HG03520 (cell line): Measurements from ENCODE around the gene HSPA12B.

ENCODE experiments used
- ATAC-seq: cut with Tn5 transposase; IDR thresholded peaks from one replicate; pipeline ENCODE4 v1.9.1; 2021; ENCODE audit warnings: mild to moderate bottlenecking, moderate library complexity; ENCODE audit not compliant: unreplicated experiment

The HSPA12B gene

DNA sequence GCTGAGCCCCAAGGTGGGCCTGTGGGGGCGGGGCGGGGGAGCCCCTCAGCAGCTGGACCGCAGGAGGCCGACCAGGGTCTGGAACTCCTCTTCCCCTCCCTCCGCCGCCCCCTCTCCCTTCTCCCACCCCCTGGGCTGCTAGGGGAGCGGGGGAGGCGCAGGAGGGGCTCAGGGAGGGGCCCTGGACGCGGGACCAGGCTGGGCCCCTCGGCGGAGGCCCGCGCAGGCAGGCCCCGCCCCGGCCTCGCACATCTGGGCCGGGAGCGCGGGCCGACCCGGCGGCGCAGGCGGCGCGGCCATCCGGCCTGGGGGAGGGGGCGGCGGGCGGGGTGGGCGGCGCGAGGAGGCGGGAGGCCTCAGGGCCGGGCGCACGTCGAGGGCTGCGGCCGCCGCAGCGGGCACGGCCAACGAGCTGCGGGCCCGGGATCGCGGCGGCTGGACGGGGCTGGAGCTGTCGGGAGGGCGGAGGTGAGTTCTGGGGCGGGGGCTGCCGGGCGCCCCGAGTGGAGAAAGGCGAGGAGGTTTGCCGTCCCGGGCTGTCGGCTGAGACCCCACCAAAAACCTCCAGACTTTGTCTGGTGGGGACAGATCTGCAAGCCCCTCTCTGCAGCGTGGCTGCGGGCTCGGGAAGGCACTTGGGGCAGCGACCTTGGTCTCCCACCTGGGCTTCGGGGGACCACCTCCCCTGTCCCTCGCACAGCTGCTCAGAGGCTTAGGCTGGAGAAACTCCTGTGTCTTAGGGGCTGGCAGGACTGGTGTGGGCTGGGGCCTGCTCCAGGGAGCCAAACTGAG is at the start of gene HSPA12B:
TSS of gene HSPA12B (plus strand) at position 359 of the 792 bp plus-strand sequence. CDS start 5,990 bp downstream, outside the sequence.
- no peak for ATAC-seq

DNA sequence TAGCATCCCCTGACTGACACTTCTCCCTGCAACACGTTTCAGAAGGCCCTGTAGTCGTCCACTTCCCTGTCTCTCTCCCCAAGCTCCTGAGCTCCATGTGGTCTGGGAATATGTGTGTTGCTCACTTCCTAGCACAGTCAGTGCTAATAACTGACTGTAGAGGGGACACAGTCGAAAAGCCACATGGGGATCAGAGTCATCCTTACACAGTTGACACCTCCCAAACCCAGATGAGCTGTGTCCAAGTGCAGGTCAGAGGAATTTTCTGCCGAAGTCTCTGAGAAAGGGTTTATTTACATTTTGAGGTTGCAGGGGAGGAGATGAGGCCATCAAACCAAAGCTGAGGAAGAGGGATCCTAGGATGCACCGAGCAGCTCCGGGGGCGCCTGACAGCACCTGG is 47.1 kb upstream of the HSPA12B start:
- ATAC-seq, result no peak

- ATAC-seq, result no peak
These were observed 46.1 kb upstream of the HSPA12B start for GRCh38 chr20:3686421-3686820.

DNA sequence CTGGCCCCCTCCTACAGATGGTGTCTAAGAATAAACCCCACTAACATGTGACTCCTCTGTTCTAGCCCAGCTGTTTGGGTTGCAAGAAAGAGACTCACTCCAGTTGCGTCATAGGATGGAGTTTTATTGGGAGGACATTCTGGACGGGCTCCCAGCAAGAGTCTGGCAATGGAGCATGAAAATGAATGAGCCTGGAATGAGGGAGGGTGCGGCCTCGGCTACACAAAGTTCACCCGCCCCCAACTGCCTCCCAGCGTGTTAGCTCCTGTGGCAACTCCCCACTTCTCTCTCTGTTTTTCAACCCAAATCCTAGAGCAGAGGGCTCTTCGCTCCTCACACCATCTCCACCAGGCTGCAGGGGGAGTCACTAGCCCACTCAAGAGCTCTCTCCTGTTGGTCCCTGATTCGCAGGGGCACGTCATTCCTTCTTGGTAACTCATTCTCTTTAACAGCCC is 45.6 kb upstream of the HSPA12B start:
- no peak for ATAC-seq

GRCh38 chr20:3687655-3688054 is 44.8 kb upstream of the HSPA12B start:
- ATAC-seq, result no peak

DNA sequence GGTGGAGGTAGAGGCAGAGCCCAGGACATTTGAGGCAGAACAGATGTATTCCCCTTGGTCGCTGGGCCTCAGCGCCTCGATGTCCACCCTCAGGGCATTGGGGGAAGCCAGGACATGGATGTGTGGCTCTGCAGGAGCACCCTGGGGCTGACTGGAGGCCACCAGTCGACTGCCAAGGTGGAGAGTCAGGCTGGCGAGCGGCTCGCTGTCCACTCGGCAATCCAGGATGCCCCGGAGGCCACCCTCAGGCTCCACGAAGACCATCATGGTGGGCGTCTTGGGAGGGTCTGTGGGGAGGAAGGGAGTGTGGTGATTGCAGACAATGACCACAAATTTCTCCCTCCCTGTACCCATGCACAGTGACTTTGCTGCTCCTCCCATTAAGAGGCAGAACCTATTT is 42.5 kb upstream of the HSPA12B start:
- no peak for ATAC-seq

GRCh38 chr20:3690413-3690812 is 42.1 kb upstream of the HSPA12B start:
- ATAC-seq, result no peak

DNA sequence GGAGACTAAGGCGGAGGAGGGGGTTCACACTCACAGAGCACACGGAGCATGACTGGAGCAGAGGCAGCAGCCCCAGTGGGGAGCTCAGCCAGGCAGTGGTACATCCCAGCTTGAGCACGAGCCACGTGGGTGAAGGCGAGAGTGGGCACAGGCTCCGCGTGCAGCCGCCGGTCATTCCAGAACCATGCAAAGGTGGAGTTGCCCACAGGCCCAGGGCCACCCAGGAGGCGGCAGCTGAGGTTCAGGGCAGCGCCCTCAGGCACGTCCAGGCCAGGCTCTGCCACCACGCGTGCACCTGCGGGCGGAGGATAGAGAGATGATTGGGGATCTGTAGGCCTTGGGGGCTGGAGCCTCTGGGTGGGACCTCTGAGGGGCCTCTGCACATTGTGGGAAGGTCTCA is 41.2 kb upstream of the HSPA12B start:
- ATAC-seq, result no peak

- no peak for ATAC-seq
These were observed 40.6 kb upstream of the HSPA12B start for GRCh38 chr20:3691897-3692296.

DNA sequence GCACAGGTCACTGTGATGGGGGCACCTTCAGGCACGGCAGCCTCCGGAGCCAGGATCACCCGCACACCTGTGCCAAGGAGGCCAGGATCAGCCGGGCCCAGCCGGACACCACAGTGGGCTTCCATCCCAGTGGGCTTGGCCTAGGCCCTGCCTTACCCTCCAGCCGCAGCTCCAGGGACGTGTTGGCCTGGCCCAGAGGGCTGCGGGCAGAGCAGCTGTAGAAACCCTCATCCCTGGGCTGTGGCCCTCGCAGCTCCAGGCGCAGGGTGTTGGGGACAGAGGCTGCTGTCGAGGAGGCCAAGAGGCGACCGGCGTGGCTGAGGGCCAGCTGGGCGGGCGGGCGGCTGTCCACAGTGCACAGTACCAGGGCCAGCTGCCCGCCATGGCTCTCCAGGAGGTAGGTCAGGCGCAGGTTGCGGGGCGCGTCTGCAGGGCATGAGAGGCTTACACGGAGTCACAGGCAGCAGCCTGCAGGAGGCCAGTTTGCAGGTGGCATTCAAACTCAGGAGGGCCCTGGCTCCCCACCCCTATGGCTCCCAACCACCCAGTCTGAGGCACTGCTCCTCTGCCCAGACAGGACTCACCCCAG is 39.7 kb upstream of the HSPA12B start:
- no peak for ATAC-seq

DNA sequence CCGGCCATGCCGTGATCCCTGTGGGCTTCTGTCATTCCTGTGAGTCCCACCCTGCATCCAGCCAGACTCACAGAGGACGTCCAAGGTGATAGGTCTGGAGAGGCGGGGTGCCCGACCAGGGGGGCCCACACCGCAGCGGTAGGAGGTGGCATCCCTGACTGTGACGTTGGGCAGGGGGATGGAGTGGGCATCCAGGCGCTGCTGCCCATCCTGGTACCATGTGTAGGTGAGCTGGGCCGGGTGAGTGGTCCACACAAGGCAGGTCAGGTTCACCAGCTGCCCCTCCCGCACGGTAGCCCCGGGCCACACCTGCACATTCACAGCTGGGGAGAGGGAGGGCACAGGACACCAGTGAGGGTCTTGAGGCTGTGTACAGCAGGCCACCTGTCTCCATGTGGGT is 39.1 kb upstream of the HSPA12B start:
- no peak for ATAC-seq

DNA sequence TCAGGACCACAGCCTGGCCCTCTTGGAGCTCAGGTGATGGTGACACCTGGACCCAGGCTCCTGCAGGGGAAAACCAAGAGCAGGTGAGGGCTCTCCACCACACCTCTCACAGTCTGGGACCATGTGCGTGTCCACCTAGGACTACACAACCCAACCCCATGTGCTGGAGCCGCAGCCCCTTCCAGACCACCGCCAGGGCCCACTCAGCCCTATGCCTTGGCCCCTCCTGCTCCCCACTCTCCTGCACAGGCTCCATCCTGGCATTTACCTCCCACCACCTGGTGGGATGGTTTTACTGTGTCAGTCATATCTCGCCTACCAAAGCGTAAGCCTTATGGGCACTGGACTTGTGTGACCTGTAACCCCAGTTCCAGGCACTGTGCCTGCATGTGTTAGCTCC is 37.6 kb upstream of the HSPA12B start:
- ATAC-seq, result no peak

DNA sequence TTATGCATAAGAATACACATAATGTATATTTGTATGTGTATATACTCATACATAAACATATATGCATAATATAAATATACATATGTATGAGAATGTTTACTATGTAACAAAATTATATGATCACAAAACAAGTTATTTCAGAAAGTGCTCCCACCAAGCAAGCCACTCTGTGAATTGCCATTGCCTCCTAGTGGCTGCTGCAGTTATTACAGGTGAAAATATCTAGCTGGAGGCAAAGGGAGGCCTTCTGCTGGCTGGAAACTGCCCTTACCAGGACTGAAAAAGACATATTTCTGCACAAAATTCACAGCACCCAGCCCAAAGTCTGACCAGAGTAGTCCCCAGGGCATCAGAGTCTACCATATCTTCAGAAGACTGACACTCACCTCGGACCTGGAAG is 36.3 kb upstream of the HSPA12B start:
- ATAC-seq, result no peak

DNA sequence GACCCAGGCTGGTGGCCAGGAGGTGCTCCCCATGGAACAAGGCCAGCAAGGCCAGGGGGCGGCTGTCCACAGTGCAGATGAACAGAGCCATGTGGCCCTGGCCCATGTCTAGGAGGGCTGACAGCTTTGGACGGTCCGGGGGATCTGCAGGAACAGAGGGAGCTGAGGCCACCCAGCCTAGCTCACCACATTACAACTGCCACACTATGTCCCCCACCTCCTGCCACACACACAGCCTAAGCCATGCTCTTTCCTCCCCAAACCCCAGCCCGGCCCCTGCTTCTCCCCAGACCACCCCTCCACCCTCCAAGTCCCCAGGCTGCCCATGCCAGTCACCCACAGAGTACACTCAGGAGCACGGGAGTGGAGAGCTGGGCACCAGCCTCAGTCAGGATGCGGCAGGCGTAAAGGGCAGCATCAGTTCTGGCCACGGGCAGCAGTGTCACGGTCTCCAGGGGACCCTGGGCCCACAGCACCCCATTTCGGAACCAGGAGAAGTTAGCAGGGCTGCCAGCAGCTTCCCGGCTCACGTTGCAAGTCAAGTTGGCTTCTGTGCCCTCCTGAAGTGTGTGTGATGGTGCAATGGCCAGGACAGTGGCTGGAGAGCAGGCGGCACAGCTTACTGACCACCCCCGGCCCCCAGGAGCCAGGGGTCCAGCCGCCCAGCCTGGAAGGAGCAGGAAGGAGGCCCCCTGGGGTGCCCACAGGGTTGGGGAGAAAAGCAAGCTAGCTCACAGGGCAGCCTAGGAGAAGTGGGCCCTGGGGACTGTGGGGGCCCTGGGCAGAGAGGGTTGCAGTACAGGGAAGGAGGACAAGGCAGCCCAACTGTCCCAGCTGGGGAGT is 35.5 kb upstream of the HSPA12B start:
- no peak for ATAC-seq

DNA sequence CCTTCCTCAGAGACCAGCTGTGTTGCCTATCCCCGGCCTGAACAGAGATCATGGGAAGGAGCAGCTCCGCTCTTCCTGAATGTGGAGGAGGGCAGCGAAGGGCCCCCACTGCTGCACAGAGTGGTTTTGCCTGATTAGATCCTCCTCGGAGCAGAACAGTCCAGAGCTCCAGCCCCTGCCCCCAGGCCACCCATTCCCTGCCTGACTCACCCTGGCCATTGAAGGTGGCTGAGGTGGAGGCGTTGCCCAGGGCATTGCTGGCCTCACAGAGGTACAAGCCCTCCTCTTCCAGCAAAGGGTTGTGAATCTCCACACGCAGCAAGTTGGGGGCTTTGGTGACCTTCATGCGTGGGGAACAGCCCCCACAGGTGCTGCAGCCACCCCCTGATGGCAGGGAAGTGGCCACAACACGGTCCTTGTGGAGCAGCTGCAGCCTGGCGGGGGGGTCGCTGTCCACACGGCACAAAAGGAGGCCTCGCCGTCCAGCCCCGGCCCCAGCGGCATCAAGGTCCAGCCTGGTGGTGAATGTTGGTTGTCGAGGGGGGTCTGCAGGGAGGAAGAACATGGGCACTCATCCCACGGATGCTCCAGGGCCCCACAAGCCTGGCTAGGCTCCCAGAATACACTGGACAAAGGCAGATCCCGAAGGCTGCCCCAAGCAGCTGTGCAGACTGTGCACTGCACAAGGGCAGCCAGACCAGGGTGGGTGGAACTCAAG is 34.7 kb upstream of the HSPA12B start:
- no peak for ATAC-seq

DNA sequence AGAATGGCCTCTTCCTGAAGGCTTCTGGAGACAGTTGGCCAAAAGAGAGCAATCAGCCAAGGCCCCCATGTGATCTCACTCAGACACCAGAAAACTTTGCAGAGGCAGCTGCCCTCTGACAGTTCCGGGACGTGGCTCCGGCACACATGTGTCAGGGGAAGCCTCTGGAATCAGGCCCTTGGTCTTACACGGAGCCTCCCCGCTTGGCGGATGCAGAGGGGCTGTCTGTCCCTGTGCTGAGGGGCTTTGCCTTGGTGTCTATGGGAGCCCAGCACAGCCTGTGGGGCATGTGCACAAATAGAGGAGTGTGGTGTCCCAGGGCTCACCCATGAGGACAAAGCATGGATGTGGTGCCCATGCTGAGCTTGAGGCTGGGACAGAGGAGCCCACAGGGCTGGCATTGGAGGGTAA is 33.9 kb upstream of the HSPA12B start:
- no peak for ATAC-seq

DNA sequence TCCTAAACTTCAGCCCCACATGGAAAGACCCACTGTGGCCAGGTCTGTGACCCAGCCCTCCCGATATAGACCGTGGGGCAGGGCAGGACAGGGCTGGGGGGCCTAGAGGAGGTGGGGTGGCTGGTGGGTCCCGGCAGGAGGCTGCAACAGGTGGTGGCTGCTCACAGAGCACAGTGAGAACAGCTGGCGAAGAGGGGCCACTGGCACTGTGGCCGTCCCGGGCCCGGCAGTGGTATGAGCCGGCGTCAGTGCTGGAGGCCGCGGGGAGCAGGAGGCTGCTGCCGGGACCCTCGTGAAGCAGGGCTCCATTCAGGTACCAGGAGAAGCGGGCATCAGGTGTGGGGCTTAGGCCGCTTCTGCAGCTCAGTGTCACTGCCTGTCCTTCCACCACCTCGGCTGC is 33.4 kb upstream of the HSPA12B start:
- no peak for ATAC-seq

DNA sequence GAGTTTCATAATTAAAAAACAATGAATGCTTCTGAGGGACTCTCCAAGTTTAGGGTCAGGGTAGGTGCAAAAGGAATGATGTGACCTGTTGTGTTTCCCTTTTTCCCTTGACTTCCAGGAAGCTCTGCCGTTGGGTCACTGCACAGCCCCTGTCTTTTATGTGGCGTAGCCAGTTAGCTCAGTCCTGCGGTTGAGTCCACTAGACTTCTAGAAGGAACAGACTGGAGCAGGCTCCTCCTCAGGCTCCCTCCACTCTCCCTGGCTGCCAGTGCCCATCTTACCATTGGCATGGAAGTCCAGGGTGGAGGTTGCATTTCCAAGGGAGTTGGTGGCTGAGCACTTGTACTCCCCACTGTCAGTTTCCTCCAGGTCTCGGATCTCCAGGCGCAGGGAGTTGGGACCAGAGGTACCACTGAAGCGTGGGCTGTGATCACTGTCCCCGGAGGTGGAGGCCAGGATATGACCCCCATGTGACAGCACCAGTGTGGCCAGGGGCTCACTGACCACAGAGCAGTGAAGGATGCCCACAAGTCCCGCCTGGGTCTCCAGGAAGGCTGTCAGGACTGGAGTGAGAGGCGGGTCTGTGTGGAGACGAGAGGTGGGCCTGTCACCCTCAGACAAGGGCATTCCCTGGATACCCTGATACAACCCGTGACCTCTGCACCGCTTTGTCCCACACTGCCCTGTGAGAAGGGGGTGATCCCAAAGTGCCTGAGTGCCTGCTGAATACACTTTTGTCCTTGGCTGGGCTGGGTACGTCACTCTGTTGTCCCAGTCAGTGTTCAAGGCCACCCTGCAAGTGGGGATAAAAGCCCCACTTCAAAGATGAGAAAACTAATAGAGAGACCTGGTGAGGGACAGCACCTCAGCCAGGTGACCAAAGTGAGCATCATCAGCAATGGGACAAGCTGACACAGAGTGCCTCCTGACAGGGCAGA is 31.2 kb upstream of the HSPA12B start:
- no peak for ATAC-seq

DNA sequence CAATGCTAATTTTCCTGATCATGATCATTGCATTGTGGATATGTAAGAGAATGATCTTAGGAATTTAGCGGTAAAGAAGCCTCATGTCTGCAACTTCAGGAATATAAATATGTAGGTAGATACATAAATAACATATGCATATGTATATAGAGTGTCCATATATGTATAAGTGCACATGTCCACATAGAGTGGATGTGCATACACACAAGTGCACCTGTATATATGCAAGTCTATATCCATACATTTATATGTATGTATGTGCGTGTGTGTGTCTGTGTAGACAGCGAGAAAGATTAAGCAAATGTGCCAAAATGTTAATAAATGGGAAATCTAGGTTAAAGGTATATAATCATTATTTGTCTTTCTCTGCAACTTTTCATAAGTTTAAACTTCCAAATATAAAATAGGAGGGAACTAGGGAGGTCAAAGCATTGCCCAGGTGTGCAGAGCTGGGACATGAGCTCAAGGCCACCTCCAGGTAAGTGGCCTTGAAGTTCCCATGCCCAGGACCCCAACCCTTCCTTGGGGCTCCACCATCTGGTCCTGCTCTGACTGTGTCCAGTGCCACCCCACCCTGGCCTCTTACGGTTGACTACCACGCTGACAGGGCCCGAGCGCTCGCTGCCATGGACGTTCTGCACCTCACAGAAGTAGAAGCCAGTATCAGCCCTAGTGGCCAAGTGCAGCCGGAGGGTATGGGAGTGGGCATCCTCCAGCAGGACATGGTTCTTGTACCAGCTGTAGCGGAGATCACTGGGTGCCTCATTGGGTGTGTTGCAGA is 29.7 kb upstream of the HSPA12B start:
- no peak for ATAC-seq
